Mononuclear cell (primary cell): ENCODE data around the gene CIP2A. TPM values are rescaled to one million over a fixed set of nuclear protein-coding genes. Genes with fewer than 3 reads are reported as not detected.

Experiments
- H3K27me3 ChIP-seq: 2 replicates; pipeline ENCODE4 v1.6.0; 2011; ENCODE audit warnings: low read length, control low read depth; ENCODE audit not compliant: insufficient read depth
- H3K4me1 ChIP-seq: 2 replicates; pipeline ENCODE4 v1.5.1; 2011; ENCODE audit warnings: mild to moderate bottlenecking, low read length, control low read depth; ENCODE audit not compliant: insufficient read depth
- H3K4me3 ChIP-seq: 2 replicates; pipeline ENCODE4 v1.5.1; 2011; ENCODE audit warnings: mild to moderate bottlenecking, low read length, moderate library complexity
- H3K9me3 ChIP-seq: 2 replicates; pipeline ENCODE4 v1.5.1; 2011; ENCODE audit warnings: low read depth, mild to moderate bottlenecking, control low read depth, low read length
- total RNA-seq: library from RNA; depleted of rRNA; stranded (reverse); fragments of >200 nt; gene quantifications from one replicate; pipeline ENCODE4 v1.2.3, GENCODE V29; 2012

CIP2A gene
- total RNA-seq, 1 donor = 8.2 TPM

DNA sequence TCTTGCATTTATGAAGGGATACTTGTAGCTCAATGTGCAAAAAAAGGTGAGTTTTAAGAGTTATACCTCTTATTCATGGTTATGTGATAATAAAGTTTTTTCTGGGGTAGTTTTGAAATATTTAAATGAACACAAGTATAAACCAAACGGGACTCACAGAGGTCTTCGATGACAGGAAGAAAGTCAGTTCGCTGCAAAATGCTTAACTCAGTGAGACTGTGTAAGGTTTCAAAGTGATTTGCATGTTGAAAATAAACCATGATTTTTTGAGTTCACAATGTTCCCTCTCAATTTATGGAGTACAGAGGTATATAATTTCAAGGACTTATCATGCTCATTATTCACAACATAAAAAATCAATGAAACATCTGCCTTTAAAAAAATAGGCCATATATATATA lies 42.5 kb downstream of the CIP2A start:
- Histone ChIP-seq H3K9me3 (no peaks in the 10 kb centered on the region), H3K4me1 (no peaks in the 10 kb centered on the region), H3K27me3 (no peaks in the 10 kb centered on the region), H3K4me3 (no peak overlapping the region)

DNA sequence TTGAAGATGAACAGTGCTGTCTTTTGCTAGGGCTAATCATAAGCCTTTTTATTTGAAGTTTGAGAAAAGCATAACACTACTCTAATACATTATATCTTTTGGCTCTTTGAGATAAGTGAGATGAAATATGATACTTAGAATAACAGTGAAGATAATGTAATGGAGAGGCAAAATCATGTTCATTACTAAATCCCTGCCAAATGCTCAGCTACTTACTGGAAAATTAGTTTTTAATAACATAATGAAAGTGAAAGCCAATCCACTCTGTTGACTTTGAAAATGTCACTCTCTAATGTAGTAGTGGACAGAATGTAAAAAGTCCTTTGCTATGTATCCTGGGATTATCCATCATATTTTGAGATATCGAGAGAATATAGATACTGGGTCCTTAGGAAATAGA lies 43.0 kb downstream of the CIP2A start:
- Histone ChIP-seq H3K4me1 (no peaks in the 10 kb centered on the region), H3K9me3 (no peaks in the 10 kb centered on the region), H3K27me3 (no peaks in the 10 kb centered on the region), H3K4me3 (no peak overlapping the region)

DNA sequence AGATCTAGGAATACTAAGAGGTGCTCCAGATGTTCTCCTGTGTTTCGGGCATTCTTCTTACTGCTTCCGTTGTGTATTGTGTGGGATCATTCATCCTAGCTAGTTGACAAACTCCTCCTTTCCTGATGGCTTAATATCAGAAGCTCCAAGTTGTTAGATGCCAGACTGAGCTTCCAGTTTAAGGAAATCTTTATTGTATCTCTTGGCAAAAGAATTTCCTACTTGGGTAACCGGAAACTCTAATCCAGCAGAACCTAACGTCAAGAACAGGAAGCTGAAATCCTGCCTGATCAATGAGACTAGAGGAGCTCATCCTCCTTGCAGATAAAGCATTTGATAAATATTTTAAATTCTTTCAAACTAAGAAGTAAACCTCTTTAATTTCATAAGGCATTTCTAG lies 51.2 kb downstream of the CIP2A start:
- H3K9me3 ChIP-seq = no peaks in the 10 kb centered on the region
- no peaks in the 10 kb centered on the region for H3K4me1 ChIP-seq
- peaks cover 4% of the 10 kb centered on the region for H3K27me3 ChIP-seq
- H3K4me3 ChIP-seq = no peak overlapping the region

DNA sequence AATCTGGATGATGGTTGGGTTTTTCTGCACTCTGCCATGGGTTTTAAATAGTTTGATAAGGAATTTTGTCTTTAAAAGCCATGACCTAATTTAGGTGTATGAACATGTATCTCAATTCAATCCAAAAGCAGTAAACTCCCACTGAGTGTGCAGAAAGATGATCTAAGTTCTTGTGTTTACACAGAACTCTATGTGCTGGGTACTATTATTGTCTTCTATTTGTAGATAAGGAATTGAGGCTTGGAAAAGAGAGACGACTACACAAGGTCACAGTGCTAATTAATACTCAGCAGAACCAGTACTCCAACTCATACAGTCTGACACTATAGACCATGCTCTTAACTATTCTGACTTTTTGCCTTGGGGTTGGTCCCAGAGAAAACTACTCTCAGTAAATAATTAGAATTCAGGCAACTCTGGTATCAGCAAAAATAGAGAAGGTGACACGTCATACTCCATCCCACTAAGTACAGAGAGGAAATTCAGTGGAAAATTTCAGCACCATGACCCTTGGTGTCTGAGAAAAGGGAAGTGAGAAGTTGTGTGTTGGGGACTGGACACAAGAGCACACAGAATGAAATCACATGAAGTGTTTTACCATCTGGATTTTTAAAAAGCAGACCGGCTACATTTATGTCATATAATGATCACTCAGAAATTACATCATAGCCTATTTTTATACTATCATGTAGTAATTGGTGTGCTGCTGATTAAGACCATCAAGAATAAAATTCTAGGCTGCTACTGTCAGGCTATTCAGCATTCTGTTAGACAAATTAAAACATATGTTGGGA lies 60.6 kb downstream of the CIP2A start:
- Histone ChIP-seq H3K4me1 (peaks cover 4% of the 10 kb centered on the region), H3K4me3 (no peak overlapping the region), H3K9me3 (no peaks in the 10 kb centered on the region), H3K27me3 (no peaks in the 10 kb centered on the region)

DNA sequence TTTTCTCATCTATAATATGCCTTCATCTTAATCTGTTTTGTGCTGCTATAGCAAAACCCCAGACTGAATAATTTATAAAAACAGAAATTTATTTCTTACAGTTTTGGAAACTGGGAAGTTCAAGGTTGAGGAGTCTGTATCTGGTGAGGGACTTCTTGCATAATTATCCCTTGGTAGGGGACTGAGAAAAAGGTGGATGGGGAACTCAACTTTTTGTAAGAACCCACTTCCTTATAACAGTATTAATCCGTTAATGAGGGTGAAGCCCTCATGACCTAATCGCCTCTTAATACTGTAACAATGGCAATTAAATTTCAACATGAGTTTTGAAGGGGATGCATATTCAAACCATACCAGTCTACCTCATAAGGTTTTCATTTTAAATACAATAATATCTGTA lies 61.4 kb downstream of the CIP2A start:
- Histone ChIP-seq H3K9me3 (no peaks in the 10 kb centered on the region), H3K27me3 (no peaks in the 10 kb centered on the region), H3K4me1 (peaks cover 4% of the 10 kb centered on the region), H3K4me3 (no peak overlapping the region)

DNA sequence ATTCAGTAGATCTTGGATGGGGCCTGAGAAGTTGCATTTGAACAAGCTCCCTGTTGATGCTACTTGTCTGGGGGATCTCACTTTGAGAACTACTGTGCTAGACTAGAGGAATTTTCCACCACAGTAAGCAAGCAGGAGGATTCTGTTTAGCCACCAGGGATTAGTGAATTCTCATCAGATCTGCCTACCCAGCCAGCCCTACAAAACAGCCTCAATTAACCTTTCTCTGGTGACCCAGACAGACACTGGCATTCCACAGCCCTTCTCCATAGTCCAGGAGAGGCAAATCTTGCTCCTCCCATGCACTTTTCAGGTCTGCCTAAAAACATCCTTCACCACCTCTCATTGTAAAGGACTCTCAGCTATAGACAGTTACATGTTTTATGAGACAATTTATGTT lies 62.1 kb downstream of the CIP2A start:
- Histone ChIP-seq H3K4me3 (no peak overlapping the region), H3K4me1 (peaks cover 4% of the 10 kb centered on the region), H3K27me3 (no peaks in the 10 kb centered on the region), H3K9me3 (no peaks in the 10 kb centered on the region)

DNA sequence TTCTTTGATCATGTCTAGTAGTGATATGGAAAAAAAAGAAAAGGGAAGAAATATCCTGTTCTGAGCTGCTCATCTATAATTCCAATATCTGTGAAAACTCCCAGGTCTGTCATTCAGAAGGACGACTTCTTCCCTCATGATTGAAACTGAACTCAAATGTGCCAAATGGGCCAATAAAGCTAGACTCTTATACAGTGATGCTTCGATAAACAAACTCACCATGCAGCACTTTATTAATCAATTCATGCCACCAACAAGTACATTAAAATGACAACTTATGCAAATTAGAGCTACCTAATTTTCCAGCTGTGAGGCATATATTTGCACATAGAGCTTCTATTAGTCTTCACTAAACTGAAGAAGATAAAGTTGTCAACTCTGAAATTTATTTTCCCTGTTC lies 63.3 kb downstream of the CIP2A start:
- Histone ChIP-seq H3K27me3 (no peaks in the 10 kb centered on the region), H3K4me3 (no peak overlapping the region), H3K4me1 (peaks cover 4% of the 10 kb centered on the region), H3K9me3 (no peaks in the 10 kb centered on the region)

DNA sequence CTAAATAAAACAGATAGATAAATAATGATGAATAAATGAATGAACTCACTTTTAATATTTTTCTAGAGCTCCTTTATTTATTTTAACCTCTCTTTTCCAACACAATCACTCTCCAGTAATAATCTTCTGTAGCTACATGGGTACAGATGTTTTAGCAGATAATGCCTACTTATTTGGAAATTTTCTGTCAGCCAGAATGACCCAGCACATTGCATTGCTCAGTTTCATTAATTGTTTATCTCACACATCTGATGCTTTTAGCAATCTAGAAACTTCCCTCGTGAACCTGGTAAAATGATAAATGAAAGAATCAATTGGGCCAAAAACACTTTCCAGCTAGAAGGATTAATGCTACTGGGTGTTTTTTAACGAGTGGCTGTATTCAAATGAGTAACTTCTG lies 64.0 kb downstream of the CIP2A start:
- Histone ChIP-seq H3K27me3 (no peaks in the 10 kb centered on the region), H3K4me1 (peaks cover 4% of the 10 kb centered on the region), H3K4me3 (no peak overlapping the region), H3K9me3 (no peaks in the 10 kb centered on the region)

DNA sequence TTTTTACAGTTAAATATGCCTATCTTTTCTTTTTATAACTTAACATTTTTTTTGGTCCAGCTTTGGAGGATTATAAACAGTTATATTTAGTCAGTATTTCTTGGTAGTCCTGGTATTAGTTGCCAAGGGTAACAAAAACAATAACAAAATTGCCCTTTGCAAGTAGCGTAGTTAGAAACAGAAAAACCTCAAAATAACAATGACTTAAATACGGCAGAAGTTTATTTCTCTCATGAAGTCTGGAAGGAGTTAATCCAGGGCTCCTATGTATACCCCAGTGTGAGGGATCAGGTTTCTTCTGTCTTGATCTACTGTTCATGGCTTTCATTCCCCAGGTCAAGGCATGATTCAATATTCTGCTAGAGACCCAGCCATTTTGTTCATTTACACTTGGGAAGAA lies 64.7 kb downstream of the CIP2A start:
- H3K4me1 ChIP-seq = peaks cover 4% of the 10 kb centered on the region
- no peak overlapping the region for H3K4me3 ChIP-seq
- H3K9me3 ChIP-seq = no peaks in the 10 kb centered on the region
- H3K27me3 ChIP-seq = no peaks in the 10 kb centered on the region

DNA sequence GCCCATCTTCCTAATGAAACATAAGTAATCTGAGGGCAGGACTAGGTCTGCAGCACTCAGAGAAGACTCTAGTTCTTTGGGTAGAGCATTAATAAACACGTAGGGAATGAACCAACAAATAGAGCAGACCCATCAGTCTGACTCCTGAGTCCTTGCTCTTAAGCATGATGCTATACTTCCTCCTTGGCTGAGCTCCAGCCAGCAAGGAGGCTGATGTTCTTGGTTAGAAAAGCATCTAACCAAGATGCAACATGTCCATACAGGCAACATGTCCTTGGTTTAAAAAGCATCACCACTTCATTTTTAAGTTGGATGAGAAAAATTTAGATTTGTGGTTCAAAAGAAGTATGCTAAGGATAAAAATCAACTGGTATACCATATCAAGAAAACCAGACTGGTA lies 70.3 kb downstream of the CIP2A start:
- no peaks in the 10 kb centered on the region for H3K4me1 ChIP-seq
- no peaks in the 10 kb centered on the region for H3K9me3 ChIP-seq
- no peak overlapping the region for H3K4me3 ChIP-seq
- no peaks in the 10 kb centered on the region for H3K27me3 ChIP-seq

DNA sequence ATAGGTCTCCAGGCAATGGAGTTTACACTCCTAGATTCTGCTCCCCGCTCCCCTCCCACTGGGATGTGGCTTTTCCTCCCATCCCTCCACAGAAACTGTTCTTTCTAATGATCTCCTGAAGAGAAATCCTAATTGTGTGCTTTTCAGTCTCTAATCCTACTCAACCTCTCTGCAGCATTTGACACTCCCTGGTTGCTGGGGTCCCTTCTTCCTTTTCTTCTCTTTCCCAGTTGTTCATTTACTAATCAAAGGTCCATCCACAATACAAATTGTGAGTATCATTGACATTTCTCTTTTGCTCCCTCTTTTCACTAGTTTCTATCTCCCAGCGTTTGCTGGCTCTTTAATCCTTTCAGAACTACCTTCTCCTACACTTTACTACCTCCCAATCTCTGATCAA lies 72.4 kb downstream of the CIP2A start:
- Histone ChIP-seq H3K4me3 (no peak overlapping the region), H3K4me1 (no peaks in the 10 kb centered on the region), H3K9me3 (no peaks in the 10 kb centered on the region), H3K27me3 (no peaks in the 10 kb centered on the region)

DNA sequence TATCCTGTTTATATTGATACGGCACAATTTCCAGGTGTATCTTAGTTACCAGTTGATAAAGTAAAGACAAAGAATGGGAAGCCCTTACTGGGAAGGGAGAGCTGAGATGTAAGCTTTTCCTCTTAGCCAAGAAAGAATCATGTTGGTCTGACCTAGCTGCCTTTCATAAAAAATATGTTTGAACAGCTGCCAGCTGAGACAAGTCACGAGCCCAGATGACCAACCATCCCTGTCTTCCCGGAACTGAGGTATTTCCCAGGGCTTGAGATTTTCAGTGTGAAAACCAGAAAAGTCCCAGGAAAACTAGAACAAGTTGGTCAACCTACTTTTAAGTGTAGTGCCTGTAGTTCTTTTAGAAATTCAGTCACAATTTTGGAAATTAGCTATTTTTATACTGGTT lies 75.3 kb downstream of the CIP2A start:
- no peaks in the 10 kb centered on the region for H3K27me3 ChIP-seq
- no peak overlapping the region for H3K4me3 ChIP-seq
- H3K4me1 ChIP-seq = no peaks in the 10 kb centered on the region
- no peaks in the 10 kb centered on the region for H3K9me3 ChIP-seq

DNA sequence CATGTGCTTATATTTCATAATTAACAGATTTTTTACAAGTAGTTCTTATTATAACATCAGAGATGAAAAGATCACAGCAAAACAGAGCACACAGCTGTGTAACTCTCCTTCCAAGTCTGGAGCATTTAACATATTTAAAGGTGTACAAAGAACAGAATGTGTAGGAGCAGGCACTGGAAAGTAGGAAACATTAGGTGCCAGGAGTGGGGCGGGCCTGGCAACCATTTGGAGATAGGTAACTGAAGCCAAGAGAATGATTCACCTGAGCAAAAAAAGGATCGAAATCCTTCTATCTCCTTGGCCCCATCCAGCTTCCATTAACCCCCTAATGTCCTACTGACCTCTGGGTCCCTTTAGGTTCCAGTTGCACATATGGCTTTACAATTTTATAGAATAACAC lies 76.6 kb downstream of the CIP2A start:
- no peaks in the 10 kb centered on the region for H3K27me3 ChIP-seq
- H3K4me3 ChIP-seq = no peak overlapping the region
- H3K4me1 ChIP-seq = no peaks in the 10 kb centered on the region
- H3K9me3 ChIP-seq = no peaks in the 10 kb centered on the region

DNA sequence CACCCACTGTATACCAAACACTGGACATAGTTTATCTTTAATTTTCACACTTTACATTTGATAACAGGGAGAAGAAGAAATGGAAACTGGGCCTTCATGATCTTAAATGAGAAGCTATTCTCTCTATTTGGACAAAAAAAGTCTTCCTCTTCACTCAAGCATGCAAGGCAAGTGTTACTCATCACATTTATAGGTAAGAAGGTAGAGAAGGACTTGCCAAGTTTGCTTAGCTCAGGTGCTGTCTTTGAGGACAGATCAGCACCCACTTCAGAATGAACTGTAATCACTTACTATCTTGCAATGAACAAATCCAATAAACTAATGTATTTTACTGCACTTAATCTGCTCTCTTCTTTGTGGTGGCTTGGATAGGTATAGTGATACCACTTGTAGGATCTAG lies 77.7 kb downstream of the CIP2A start:
- Histone ChIP-seq H3K4me1 (no peaks in the 10 kb centered on the region), H3K27me3 (no peaks in the 10 kb centered on the region), H3K9me3 (no peaks in the 10 kb centered on the region), H3K4me3 (no peak overlapping the region)

DNA sequence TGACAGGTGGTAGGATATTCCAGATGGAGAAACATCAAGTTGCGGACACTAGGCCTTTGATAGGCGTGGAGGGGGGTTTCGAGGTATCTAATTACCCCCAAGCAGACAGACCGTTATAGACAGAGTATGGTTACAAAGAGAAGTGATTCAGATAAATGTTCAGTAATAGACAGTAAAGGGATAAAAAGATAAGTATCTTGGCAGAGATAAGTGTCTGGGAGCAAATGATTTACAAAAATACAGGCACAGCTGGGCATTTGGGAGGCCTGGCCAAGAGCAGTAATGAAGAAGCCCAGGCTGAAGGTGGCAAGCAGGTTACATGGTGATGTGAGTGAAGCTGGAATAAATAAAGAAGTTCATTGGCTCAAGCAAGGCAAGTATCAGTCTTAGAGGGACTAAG lies 78.2 kb downstream of the CIP2A start:
- H3K27me3 ChIP-seq = no peaks in the 10 kb centered on the region
- H3K4me1 ChIP-seq = no peaks in the 10 kb centered on the region
- H3K4me3 ChIP-seq = no peak overlapping the region
- no peaks in the 10 kb centered on the region for H3K9me3 ChIP-seq

DNA sequence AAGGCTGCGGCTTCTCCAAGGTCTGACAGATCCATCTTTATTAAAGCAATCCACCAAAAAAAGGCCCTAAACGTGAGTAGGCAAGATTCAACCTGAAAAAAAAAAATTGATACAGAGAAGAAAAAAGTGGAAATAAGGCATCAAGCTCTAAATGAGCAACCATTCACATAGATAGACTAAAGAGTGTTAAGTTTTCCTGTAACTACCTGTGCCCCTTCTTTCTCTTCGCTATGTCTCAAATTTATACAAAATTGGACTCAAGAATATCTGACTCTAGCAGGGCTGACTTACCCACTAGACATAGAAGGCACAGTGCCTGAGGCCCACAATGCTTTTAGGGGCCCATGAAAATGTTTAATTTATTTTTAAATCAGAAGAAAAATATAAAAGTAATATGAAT lies 78.7 kb downstream of the CIP2A start, which contains the start of gene MYH15:
Gene MYH15, minus strand, starts transcription at position 101 of the 400 bp plus-strand sequence. Its CDS starts 66 bp downstream, at position 35.
- Histone ChIP-seq H3K4me1 (no peaks in the 10 kb centered on the region), H3K27me3 (no peaks in the 10 kb centered on the region), H3K9me3 (no peaks in the 10 kb centered on the region), H3K4me3 (no peak within 1 kb of the TSS)
